ENCODE data around the gene BARHL2. TPM values are rescaled to one million over a fixed set of nuclear protein-coding genes. Genes with fewer than 3 reads are reported as not detected.
A peak's percentile ranks its signal among the peaks of the same experiment; 100 is the strongest.

Gene BARHL2
- total RNA-seq, 4 donors from 2014 or later, result not detected

DNA sequence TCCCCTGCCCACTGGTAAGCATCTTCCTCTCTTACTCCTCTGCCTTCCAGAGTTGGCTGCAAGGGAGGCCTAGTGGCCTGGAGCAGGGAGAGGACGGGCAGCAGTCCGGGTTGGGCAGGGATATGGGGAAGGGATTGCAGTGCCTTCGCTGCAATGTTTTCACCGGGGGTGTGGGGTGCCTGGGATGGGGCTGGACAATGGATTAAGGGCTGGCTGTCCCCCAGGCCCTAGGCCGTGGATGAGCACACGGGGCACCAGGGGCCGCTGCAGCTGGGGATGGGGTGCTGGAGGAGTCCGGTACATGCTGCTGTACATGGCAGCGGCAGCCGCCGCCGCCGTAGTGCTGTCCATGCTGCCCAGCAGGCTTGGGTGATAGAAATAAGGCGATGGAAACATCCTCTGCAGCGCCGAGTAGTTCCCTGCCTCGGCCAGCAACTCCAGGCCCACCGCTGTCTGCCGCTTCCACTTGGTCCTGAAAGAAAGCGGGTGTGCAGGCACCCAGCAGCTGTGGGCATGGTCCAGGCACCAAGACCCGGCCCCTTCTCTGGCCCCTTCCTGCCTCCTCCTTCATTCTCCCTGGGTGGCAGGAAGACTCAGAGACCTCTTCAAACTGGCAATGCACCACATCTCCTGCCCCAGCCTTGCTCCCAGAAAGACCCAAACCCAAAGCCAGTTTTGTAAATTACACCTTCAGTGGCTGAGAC lies 4.8 kb downstream of the BARHL2 start:
- Histone ChIP-seq H3K4me3 (no peak overlapping the region), H3K27ac (replicated peaks in 1 of 4) (no peak overlapping the region), H3K27me3 (peaks cover 4 to 100% (median 84%) of the 10 kb centered on the region in 4 donors), H3K36me3 (no peaks in the 10 kb centered on the region), H3K9me3 (no peaks in the 10 kb centered on the region), H3K4me1 (peaks cover 18 to 41% (median 28%) of the 10 kb centered on the region in 4 donors)
- intact Hi-C loops (cut with DNase I), result loop anchor here (10.0 kb wide), 2 partner anchors 242 to 452 kb away; no protein-coding TSS in a partner anchor
- DNase-seq (ENCODE audit: extremely low spot score), result peak; percentile 66
- TF ChIP-seq POLR2AphosphoS5 (IDR thresholded peaks at IDR 0.05), result no peak
- TF ChIP-seq, protein P1, sequence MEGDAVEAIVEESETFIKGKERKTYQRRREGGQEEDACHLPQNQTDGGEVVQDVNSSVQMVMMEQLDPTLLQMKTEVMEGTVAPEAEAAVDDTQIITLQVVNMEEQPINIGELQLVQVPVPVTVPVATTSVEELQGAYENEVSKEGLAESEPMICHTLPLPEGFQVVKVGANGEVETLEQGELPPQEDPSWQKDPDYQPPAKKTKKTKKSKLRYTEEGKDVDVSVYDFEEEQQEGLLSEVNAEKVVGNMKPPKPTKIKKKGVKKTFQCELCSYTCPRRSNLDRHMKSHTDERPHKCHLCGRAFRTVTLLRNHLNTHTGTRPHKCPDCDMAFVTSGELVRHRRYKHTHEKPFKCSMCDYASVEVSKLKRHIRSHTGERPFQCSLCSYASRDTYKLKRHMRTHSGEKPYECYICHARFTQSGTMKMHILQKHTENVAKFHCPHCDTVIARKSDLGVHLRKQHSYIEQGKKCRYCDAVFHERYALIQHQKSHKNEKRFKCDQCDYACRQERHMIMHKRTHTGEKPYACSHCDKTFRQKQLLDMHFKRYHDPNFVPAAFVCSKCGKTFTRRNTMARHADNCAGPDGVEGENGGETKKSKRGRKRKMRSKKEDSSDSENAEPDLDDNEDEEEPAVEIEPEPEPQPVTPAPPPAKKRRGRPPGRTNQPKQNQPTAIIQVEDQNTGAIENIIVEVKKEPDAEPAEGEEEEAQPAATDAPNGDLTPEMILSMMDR (IDR thresholded peaks at IDR 0.05), result no peak
- no peak for TF ChIP-seq EP300 (IDR thresholded peaks at IDR 0.05)
- no peak for TF ChIP-seq POLR2A (IDR thresholded peaks at IDR 0.05; ENCODE audit: low read depth)
- 3% methylated on average over 8 of the region's 21 CpGs for WGBS

GRCh38 chr1:90711696-90712095 lies 5.4 kb downstream of the BARHL2 start:
- Histone ChIP-seq H3K36me3 (no peaks in the 10 kb centered on the region), H3K4me3 (no peak overlapping the region), H3K4me1 (peaks cover 14 to 41% (median 28%) of the 10 kb centered on the region in 4 donors), H3K9me3 (no peaks in the 10 kb centered on the region), H3K27ac (replicated peaks in 1 of 4) (no peak overlapping the region), H3K27me3 (peaks cover 4 to 100% (median 84%) of the 10 kb centered on the region in 4 donors)
- WGBS, result 8% methylated on average over 5 of the region's 5 CpGs
- TF ChIP-seq, protein P1 (IDR thresholded peaks at IDR 0.05), result no peak
- TF ChIP-seq EP300 (IDR thresholded peaks at IDR 0.05) (no peak), POLR2A (IDR thresholded peaks at IDR 0.05; ENCODE audit: low read depth) (no peak)
- intact Hi-C loops (cut with DNase I), result loop anchor here (10.0 kb wide), 2 partner anchors 243 to 453 kb away; no protein-coding TSS in a partner anchor
- no peak for DNase-seq (ENCODE audit: extremely low spot score)

DNA sequence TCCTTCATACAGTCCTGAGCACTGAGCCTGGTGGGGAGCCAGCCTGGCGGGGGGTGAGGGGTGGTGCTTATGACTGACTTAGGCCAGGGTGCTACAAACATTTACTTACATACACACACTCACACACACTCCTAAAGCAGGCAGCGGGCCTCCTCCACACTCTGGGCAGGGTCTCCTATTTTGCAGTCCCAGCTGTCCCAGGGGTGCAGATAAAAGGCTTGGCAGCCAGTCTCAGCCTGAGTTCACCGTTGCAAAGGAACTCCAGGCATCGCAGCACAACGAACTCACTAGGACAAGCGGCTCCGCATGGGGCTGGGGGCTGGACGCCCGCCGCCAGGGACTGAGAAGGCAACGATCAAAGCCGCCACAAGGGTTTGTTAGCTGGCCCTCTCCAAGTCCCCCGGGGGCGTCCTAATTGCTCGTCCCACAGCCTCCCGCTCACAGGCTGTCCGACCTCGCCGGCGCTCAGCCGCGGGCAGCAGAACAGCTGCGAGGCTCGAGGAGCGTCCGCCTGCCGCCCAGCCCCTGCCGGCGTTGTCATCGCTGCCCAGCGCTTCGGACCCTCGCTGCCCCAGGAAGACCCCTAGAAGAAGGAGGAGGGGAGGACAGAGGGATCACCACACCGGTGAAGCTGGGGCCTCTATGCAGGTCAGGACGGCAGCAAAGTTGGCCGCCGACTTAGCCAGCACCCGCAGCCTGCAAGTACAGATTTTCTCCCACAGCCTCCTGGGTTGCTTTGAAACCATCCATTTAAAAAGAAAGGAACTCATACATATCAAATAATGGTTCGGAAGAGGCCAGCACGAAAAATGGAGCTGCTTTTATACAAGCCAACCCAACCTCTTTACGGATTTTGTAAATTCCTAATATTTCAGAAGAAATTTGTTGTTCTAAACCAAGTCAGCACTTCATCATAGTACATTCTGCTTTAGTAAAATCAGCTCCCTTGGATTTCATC lies 6.2 kb downstream of the BARHL2 start:
- Histone ChIP-seq H3K27ac (replicated peaks in 1 of 4) (no peak overlapping the region), H3K36me3 (no peaks in the 10 kb centered on the region), H3K4me3 (peak overlapping the region in 1 of 4 donors; percentile 14), H3K4me1 (peaks cover 17 to 41% (median 31%) of the 10 kb centered on the region in 4 donors), H3K9me3 (no peaks in the 10 kb centered on the region), H3K27me3 (peaks cover 0 to 100% (median 84%) of the 10 kb centered on the region in 4 donors)
- DNase-seq (ENCODE audit: extremely low spot score), result peak; percentile 86
- WGBS, result 7% methylated on average over 10 of the region's 41 CpGs
- intact Hi-C loops (cut with DNase I), result loop anchor here (10.0 kb wide), 2 partner anchors 244 to 454 kb away; no protein-coding TSS in a partner anchor
- TF ChIP-seq POLR2AphosphoS5 (IDR thresholded peaks at IDR 0.05), result no peak
- TF ChIP-seq POLR2A (IDR thresholded peaks at IDR 0.05; ENCODE audit: low read depth), result no peak

GRCh38 chr1:90709535-90709934 lies 7.6 kb downstream of the BARHL2 start:
- no peak for TF ChIP-seq EP300 (IDR thresholded peaks at IDR 0.05)
- no peak for TF ChIP-seq POLR2A (IDR thresholded peaks at IDR 0.05; ENCODE audit: low read depth)
- TF ChIP-seq POLR2AphosphoS5 (IDR thresholded peaks at IDR 0.05), result no peak
- TF ChIP-seq, protein P1 (IDR thresholded peaks at IDR 0.05), result no peak
- DNase-seq (ENCODE audit: extremely low spot score), result no peak
- Histone ChIP-seq H3K27ac (replicated peaks in 1 of 4) (no peak overlapping the region), H3K36me3 (no peaks in the 10 kb centered on the region), H3K4me3 (no peak overlapping the region), H3K9me3 (no peaks in the 10 kb centered on the region), H3K4me1 (peaks cover 17 to 41% (median 31%) of the 10 kb centered on the region in 4 donors), H3K27me3 (peaks cover 0 to 100% (median 84%) of the 10 kb centered on the region in 4 donors)
- WGBS, result 47% methylated on average over 2 of the region's 2 CpGs
- intact Hi-C loops (cut with DNase I), result no loop called here

DNA sequence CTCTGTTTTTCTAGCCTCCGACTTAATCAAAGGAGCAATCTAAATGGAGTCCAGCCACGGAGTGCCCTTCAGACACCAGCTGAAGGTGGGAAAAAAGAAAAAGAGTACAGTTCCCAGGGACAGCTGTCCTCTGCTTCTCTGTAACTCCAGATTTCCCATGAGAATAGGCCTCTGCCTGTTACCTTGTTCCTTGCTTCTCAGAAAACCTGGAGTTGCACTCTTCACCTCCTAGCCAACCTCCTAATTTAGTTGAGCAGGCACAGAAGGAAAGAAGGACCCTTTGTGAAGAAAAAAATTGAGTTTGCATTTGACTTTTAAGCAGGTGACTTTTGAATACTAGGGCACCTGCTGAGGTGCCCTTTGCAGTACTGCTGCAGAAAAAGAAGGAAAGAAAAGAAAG lies 8.3 kb downstream of the BARHL2 start:
- intact Hi-C loops (cut with DNase I), result no loop called here
- H3K27me3 ChIP-seq, result peaks cover 0 to 100% (median 84%) of the 10 kb centered on the region in 4 donors
- TF ChIP-seq POLR2AphosphoS5 (IDR thresholded peaks at IDR 0.05) (no peak), EP300 (IDR thresholded peaks at IDR 0.05) (no peak), POLR2A (IDR thresholded peaks at IDR 0.05; ENCODE audit: low read depth) (no peak)
- TF ChIP-seq, protein P1 (IDR thresholded peaks at IDR 0.05), result no peak
- no peak overlapping the region for H3K27ac ChIP-seq (replicated peaks in 1 of 4)
- H3K4me1 ChIP-seq, result peaks cover 14 to 39% (median 30%) of the 10 kb centered on the region in 4 donors
- WGBS, result 14% methylated on average over 2 of the region's 2 CpGs
- H3K36me3 ChIP-seq, result no peaks in the 10 kb centered on the region
- H3K9me3 ChIP-seq, result no peaks in the 10 kb centered on the region
- no peak for DNase-seq (ENCODE audit: extremely low spot score)
- H3K4me3 ChIP-seq, result no peak overlapping the region
